HG03520 (cell line): ENCODE results near the gene CTSF.
A peak's percentile ranks its signal among the peaks of the same experiment; 100 is the strongest.
"Not testable (repeated sequence)": the region's sequence is repeated elsewhere in the genome, so short reads cannot be mapped to it uniquely, and the experiment has no call there.

Experiments
- ATAC-seq: cut with Tn5 transposase; IDR thresholded peaks from one replicate; pipeline ENCODE4 v1.9.1; 2021; ENCODE audit warnings: mild to moderate bottlenecking, moderate library complexity; ENCODE audit not compliant: unreplicated experiment

Gene CTSF

GRCh38 chr11:66568124-66568916 lies at the start of gene CTSF:
Gene CTSF, minus strand, starts transcription at chr11:66568606. Its CDS starts 120 bp downstream, at chr11:66568486.
- ATAC-seq = no peak

GRCh38 chr11:66617155-66617834 lies 48.9 kb upstream of the CTSF start:
- peak; percentile 4 for ATAC-seq

- peak; percentile 93 for ATAC-seq
These were observed 48.2 kb upstream of the CTSF start, which contains the start of gene RBM14 for GRCh38 chr11:66616379-66617154. Gene RBM14, plus strand, starts transcription at chr11:66616630. Its CDS starts 91 bp downstream, at chr11:66616721.

- ATAC-seq = no peak
These were observed 45.7 kb upstream of the CTSF start for GRCh38 chr11:66614073-66614472.

GRCh38 chr11:66612458-66612857 lies 44.1 kb upstream of the CTSF start:
- no peak for ATAC-seq

- ATAC-seq = no peak
These were observed 41.6 kb upstream of the CTSF start for GRCh38 chr11:66609721-66610617.

GRCh38 chr11:66607126-66607834 lies 38.9 kb upstream of the CTSF start:
- ATAC-seq = no peak

- ATAC-seq = not testable (repeated sequence)
These were observed 38.2 kb upstream of the CTSF start for GRCh38 chr11:66606608-66607007.

GRCh38 chr11:66604155-66604554 lies 35.7 kb upstream of the CTSF start:
- no peak for ATAC-seq

- ATAC-seq = no peak
These were observed 34.7 kb upstream of the CTSF start for GRCh38 chr11:66603072-66603471.

- ATAC-seq = no peak
These were observed 32.3 kb upstream of the CTSF start for GRCh38 chr11:66600631-66601233.

- no peak for ATAC-seq
These were observed 31.8 kb upstream of the CTSF start for GRCh38 chr11:66600219-66600618.

- no peak for ATAC-seq
These were observed 30.6 kb upstream of the CTSF start for GRCh38 chr11:66598993-66599392.

GRCh38 chr11:66595245-66595904 lies 27.0 kb upstream of the CTSF start:
- no peak for ATAC-seq

- ATAC-seq = no peak
These were observed 25.2 kb upstream of the CTSF start for GRCh38 chr11:66593650-66594049.

GRCh38 chr11:66593303-66593635 lies 24.9 kb upstream of the CTSF start:
- peak; percentile 7 for ATAC-seq

- ATAC-seq = peak; percentile 90
These were observed 24.3 kb upstream of the CTSF start, which contains the start of the genes CCDC87 and CCS for GRCh38 chr11:66592457-66593302. Gene CCDC87, minus strand, starts transcription at chr11:66593063. Its CDS starts 48 bp downstream, at chr11:66593015. Gene CCS, plus strand, starts transcription at chr11:66593185. Its CDS starts 77 bp downstream, at chr11:66593262.

- ATAC-seq = no peak
These were observed 22.8 kb upstream of the CTSF start for GRCh38 chr11:66591175-66591574.
